ENCODE data around the gene SEMA5A. TPM values are rescaled to one million over a fixed set of nuclear protein-coding genes. Genes with fewer than 3 reads are reported as not detected.
A peak's percentile ranks its signal among the peaks of the same experiment; 100 is the strongest.

SEMA5A gene
- total RNA-seq, 1 donor from 2014 or later, result 11.9 TPM

- peaks cover 5% of the 10 kb centered on the region for H3K9me3 Mint-ChIP-seq
- no peaks in the 10 kb centered on the region for H3F3A ChIP-seq (ENCODE audit: low read depth)
- no peak overlapping the region for H2AFZ ChIP-seq (replicated peaks)
- H4K20me1 ChIP-seq (ENCODE audit: low read depth), result no peaks in the 10 kb centered on the region
- no peak for DNase-seq (ENCODE audit: low spot score)
- no peaks in the 10 kb centered on the region for H3K4me1 ChIP-seq
- no peak overlapping the region for H3K9ac ChIP-seq
- no peaks in the 10 kb centered on the region for H3K79me2 ChIP-seq (ENCODE audit: low read depth)
- no peak overlapping the region for H3K27ac ChIP-seq
- H3K27me3 Mint-ChIP-seq (ENCODE audit: insufficient read depth, low read depth), result peaks cover 5% of the 10 kb centered on the region
- TF ChIP-seq CTCF (IDR thresholded peaks at IDR 0.05), result no peak
- no peak for TF ChIP-seq EZH2phosphoT487 (IDR thresholded peaks at IDR 0.05)
- no peak for TF ChIP-seq EZH2 (IDR thresholded peaks at IDR 0.05)
- H3K36me3 ChIP-seq, result no peaks in the 10 kb centered on the region
- peaks cover 5% of the 10 kb centered on the region for H3K36me3 Mint-ChIP-seq
- no peaks in the 10 kb centered on the region for H3K9me3 ChIP-seq (ENCODE audit: low read depth)
- H3K4me1 Mint-ChIP-seq, result peaks cover 8% of the 10 kb centered on the region
- no peak overlapping the region for H3K4me3 ChIP-seq
- no peak overlapping the region for H3K4me2 ChIP-seq
- no peak overlapping the region for H3K4me3 Mint-ChIP-seq
- H3K27me3 ChIP-seq, result no peaks in the 10 kb centered on the region
- peak overlapping the region; percentile 25 for H3K27ac Mint-ChIP-seq
Measured at GRCh38 chr5:9350301-9350797, 195.5 kb downstream of the SEMA5A start.

GRCh38 chr5:9348401-9348996 is 197.4 kb downstream of the SEMA5A start:
- Mint-ChIP-seq H3K36me3 (peaks cover 3% of the 10 kb centered on the region), H3K4me1 (no peaks in the 10 kb centered on the region), H3K27me3 (ENCODE audit: insufficient read depth, low read depth) (no peaks in the 10 kb centered on the region), H3K4me3 (no peak overlapping the region), H3K27ac (no peak overlapping the region), H3K9me3 (peaks cover 5% of the 10 kb centered on the region)
- Histone ChIP-seq H2AFZ (replicated peaks) (no peak overlapping the region), H3F3A (ENCODE audit: low read depth) (no peaks in the 10 kb centered on the region), H3K4me2 (no peak overlapping the region), H3K36me3 (no peaks in the 10 kb centered on the region), H3K4me3 (no peak overlapping the region), H4K20me1 (ENCODE audit: low read depth) (no peaks in the 10 kb centered on the region), H3K79me2 (ENCODE audit: low read depth) (no peaks in the 10 kb centered on the region), H3K9me3 (ENCODE audit: low read depth) (no peaks in the 10 kb centered on the region), H3K27me3 (no peaks in the 10 kb centered on the region), H3K9ac (no peak overlapping the region), H3K27ac (no peak overlapping the region), H3K4me1 (no peaks in the 10 kb centered on the region)
- DNase-seq (ENCODE audit: low spot score), result no peak
- TF ChIP-seq EZH2 (IDR thresholded peaks at IDR 0.05) (no peak), CTCF (IDR thresholded peaks at IDR 0.05) (no peak), EZH2phosphoT487 (IDR thresholded peaks at IDR 0.05) (no peak)

- H3K79me2 ChIP-seq (ENCODE audit: low read depth), result no peaks in the 10 kb centered on the region
- DNase-seq (ENCODE audit: low spot score), result no peak
- no peak overlapping the region for H3K27ac ChIP-seq
- no peak overlapping the region for H3K27ac Mint-ChIP-seq
- no peaks in the 10 kb centered on the region for H3K36me3 ChIP-seq
- no peaks in the 10 kb centered on the region for H4K20me1 ChIP-seq (ENCODE audit: low read depth)
- H3K36me3 Mint-ChIP-seq, result peaks cover 3% of the 10 kb centered on the region
- H3K4me3 Mint-ChIP-seq, result no peak overlapping the region
- no peak overlapping the region for H3K9ac ChIP-seq
- H3F3A ChIP-seq (ENCODE audit: low read depth), result no peaks in the 10 kb centered on the region
- peaks cover 5% of the 10 kb centered on the region for H3K9me3 Mint-ChIP-seq
- H3K4me3 ChIP-seq, result no peak overlapping the region
- no peak overlapping the region for H3K4me2 ChIP-seq
- H3K4me1 ChIP-seq, result no peaks in the 10 kb centered on the region
- no peaks in the 10 kb centered on the region for H3K9me3 ChIP-seq (ENCODE audit: low read depth)
- no peaks in the 10 kb centered on the region for H3K4me1 Mint-ChIP-seq
- no peaks in the 10 kb centered on the region for H3K27me3 Mint-ChIP-seq (ENCODE audit: insufficient read depth, low read depth)
- H3K27me3 ChIP-seq, result no peaks in the 10 kb centered on the region
- H2AFZ ChIP-seq (replicated peaks), result no peak overlapping the region
- no peak for TF ChIP-seq EZH2phosphoT487 (IDR thresholded peaks at IDR 0.05)
- no peak for TF ChIP-seq CTCF (IDR thresholded peaks at IDR 0.05)
- TF ChIP-seq EZH2 (IDR thresholded peaks at IDR 0.05), result no peak
Measured at GRCh38 chr5:9347541-9348295, 198.2 kb downstream of the SEMA5A start.
